Activated CD4-positive, alpha-beta memory T cell treated with anti-CD3 and anti-CD28 coated beads, Interleukin-2, amount 10 ng/mL, durations not matched to agents 7 days and 5 days (primary cell): ENCODE data around the gene ERF. TPM values are rescaled to one million over a fixed set of nuclear protein-coding genes. Genes with fewer than 3 reads are reported as not detected.
"Not testable (repeated sequence)": the region's sequence is repeated elsewhere in the genome, so short reads cannot be mapped to it uniquely, and the experiment has no call there.

Source experiments
- CTCF ChIA-PET: fragments of 350-600 bp; sonication (Branson Sonifier 250); formaldehyde crosslinking; loops from one replicate; lab custom pipeline; 2021; ENCODE audit warnings: antibody characterized with exemption, inconsistent platforms; lab: Charles Lee
- POLR2A ChIA-PET: fragments of 350-600 bp; sonication (Branson Sonifier 250); formaldehyde crosslinking; loops from one replicate; lab custom pipeline; 2021; ENCODE audit warnings: antibody characterized with exemption; lab: Charles Lee
- DNase-seq: peaks from one replicate; pipeline ENCODE4 v3.0.0-alpha.2; 2020
- H3K27ac Mint-ChIP-seq: one replicate; pipeline ENCODE4 v1.8.0; 2021; ENCODE audit warnings: mild to moderate bottlenecking, mixed read lengths
- H3K27me3 Mint-ChIP-seq: one replicate; pipeline ENCODE4 v1.8.0; 2021; ENCODE audit warnings: mixed read lengths
- H3K36me3 Mint-ChIP-seq: one replicate; pipeline ENCODE4 v1.8.0; 2021; ENCODE audit warnings: low read depth, mixed read lengths
- H3K4me1 Mint-ChIP-seq: one replicate; pipeline ENCODE4 v1.8.0; 2021; ENCODE audit warnings: mixed read lengths
- H3K4me3 Mint-ChIP-seq: one replicate; pipeline ENCODE4 v1.8.0; 2021; ENCODE audit warnings: mild to moderate bottlenecking, mixed read lengths
- H3K9me3 Mint-ChIP-seq: one replicate; pipeline ENCODE4 v1.8.0; 2021; ENCODE audit warnings: mixed read lengths
- total RNA-seq, 2 experiments: library from RNA; stranded (reverse); gene quantifications; one replicate each; pipeline ENCODE4 v1.2.3, GENCODE V29; 2021

The ERF gene
- total RNA-seq, 2 experiments from 2014 or later = 46.9 to 52.6 TPM

- ChIA-PET POLR2A (interaction anchor here (1.1 to 3.5 kb wide), 6 partner anchors 8 to 72 kb away, joined by 3 to 48 read pairs (median 18); partner anchors contain the start of gene GSK3A), CTCF (interaction anchor here (2.1 to 3.2 kb wide), 2 partner anchors 7 to 29 kb away, joined by 10 to 43 read pairs; partner anchors contain the start of gene GSK3A)
- DNase-seq = no peak
- no peak overlapping the region for H3K4me3 Mint-ChIP-seq
- peaks cover 57% of the 10 kb centered on the region for H3K4me1 Mint-ChIP-seq
- H3K36me3 Mint-ChIP-seq = peaks cover 50% of the 10 kb centered on the region
- no peaks in the 10 kb centered on the region for H3K9me3 Mint-ChIP-seq
- no peaks in the 10 kb centered on the region for H3K27me3 Mint-ChIP-seq
- H3K27ac Mint-ChIP-seq = no peak overlapping the region
Measured at GRCh38 chr19:42271861-42272534, 17.1 kb upstream of the ERF start.

- Mint-ChIP-seq H3K27ac (peak overlapping the region; percentile 99), H3K27me3 (no peaks in the 10 kb centered on the region), H3K4me1 (peaks cover 47% of the 10 kb centered on the region), H3K36me3 (peaks cover 45% of the 10 kb centered on the region), H3K4me3 (no peak overlapping the region), H3K9me3 (no peaks in the 10 kb centered on the region)
- DNase-seq = no peak
- ChIA-PET POLR2A (interaction anchor here (0.8 to 3.5 kb wide), 13 partner anchors 9 to 257 kb away, joined by 3 to 48 read pairs (median 8); partner anchors contain the start of genes CEACAM1, ERF, GSK3A and PAFAH1B3), CTCF (interaction anchor here (1.3 to 3.2 kb wide), 7 partner anchors 8 to 162 kb away, joined by 3 to 43 read pairs (median 4); partner anchors contain the start of gene GSK3A)
Measured at GRCh38 chr19:42271045-42271419, 16.1 kb upstream of the ERF start.

GRCh38 chr19:42270346-42271044 is 15.6 kb upstream of the ERF start:
- POLR2A ChIA-PET = interaction anchor here (0.8 to 3.5 kb wide), 16 partner anchors 9 to 258 kb away, joined by 3 to 48 read pairs (median 6); partner anchors contain the start of genes CEACAM1, ERF, GSK3A and PAFAH1B3
- Mint-ChIP-seq H3K36me3 (peaks cover 41% of the 10 kb centered on the region), H3K4me1 (peaks cover 44% of the 10 kb centered on the region), H3K9me3 (no peaks in the 10 kb centered on the region), H3K27me3 (no peaks in the 10 kb centered on the region), H3K4me3 (no peak overlapping the region), H3K27ac (peak overlapping the region; percentile 99)
- peak; percentile 77 for DNase-seq
- CTCF ChIA-PET = interaction anchor here (0.6 to 3.2 kb wide), 9 partner anchors 9 to 162 kb away, joined by 3 to 43 read pairs (median 4); partner anchors contain the start of gene GSK3A

DNA sequence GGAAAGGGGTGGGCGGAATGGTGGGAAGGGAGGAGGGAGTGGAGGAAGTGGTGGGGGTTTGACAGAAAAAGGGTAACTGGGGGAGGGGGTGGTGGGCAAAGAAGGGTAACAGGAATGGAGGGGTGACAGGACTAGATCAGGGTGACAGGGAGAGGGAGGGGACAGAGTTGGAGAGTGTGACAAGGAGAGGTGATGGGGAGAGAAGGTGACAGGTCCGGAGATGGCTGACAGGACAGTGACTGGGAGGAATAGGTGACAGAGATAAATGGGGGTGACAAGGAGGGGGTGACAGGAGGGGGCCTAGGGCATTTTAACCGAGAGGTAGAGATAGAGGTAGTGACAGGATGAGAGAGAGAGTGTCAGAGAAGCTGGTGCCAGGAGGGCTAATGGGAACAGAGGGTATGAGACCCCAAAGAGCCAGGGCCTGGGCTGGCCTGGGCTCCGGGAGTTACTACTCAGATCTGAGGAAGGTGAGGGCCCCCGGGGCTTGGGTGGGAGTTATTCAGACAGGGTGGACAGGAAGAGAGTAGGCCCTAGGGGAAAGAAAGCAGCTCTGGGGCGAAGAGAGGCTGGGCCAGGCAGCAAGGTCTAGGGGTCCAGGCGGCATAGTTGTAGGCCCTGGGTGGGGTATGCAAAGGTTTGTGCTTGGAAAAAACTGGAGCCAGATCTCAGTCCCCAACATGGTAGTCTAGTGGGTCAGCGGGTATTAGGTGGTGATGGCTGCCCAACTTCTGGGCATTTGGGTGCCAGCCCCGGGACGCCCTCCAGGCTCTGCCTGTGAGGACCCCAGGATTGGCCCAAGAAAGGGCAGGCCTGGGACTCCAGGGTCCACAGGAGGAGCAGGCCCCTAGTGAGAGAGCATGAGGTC is 14.8 kb upstream of the ERF start:
- no peak overlapping the region for H3K4me3 Mint-ChIP-seq
- peaks cover 35% of the 10 kb centered on the region for H3K36me3 Mint-ChIP-seq
- peak overlapping the region; percentile 99 for H3K27ac Mint-ChIP-seq
- ChIA-PET CTCF (interaction anchor here (0.6 to 3.2 kb wide), 9 partner anchors 10 to 1248 kb away, joined by 3 to 43 read pairs (median 3); partner anchors contain the start of gene GSK3A), POLR2A (interaction anchor here (1.2 to 3.5 kb wide), 16 partner anchors 8 to 258 kb away, joined by 3 to 48 read pairs (median 6); partner anchors contain the start of genes CEACAM1, ERF, GSK3A and PAFAH1B3)
- H3K9me3 Mint-ChIP-seq = no peaks in the 10 kb centered on the region
- H3K4me1 Mint-ChIP-seq = peaks cover 36% of the 10 kb centered on the region
- no peak for DNase-seq
- H3K27me3 Mint-ChIP-seq = no peaks in the 10 kb centered on the region

DNA sequence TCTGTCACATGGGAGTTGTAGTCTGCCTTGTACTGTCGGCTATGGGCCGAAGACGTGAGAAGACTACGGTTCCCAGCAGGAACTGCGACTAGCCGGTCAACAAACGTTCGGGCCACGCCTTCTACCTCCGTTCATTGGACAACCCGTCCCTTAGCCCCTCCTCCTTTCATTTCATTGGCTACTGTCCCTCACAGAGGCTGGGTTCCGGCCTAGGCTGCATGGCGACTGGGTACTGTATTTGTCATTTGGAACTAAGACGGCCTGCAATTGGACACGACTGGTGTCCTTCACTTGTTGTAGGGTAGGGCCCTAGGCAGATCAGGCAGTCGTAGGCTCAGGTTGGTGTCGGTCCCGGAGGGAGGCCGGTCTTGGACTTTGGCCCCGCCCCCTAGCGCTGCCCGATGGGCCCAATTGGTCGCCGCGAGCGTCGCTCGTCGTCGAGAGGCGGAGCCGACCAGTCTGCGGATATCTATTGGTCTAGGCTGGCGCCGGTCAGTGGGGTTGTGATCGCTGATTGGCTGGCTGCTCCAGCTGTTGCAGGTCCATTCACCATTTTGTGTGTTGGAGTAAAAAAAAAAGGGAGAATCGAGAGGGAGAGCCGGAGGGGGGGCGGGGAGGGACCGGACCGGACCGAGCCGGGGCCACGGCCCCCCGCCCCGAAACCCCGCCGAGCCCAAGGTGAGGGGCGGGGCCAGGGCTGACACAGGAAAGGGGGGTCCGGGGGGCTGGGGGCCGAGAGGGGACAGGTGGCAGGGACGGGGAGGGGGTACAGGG is 14.0 kb upstream of the ERF start, which contains the start of gene CIC:
CIC (plus strand) TSS at position 549 of the 774 bp plus-strand sequence. CDS start 2,532 bp downstream, outside the sequence.
- Mint-ChIP-seq H3K27me3 (no peaks in the 10 kb centered on the region), H3K27ac (peak within 1 kb of the TSS; percentile 99), H3K9me3 (no peaks in the 10 kb centered on the region), H3K36me3 (peaks cover 28% of the 10 kb centered on the region), H3K4me3 (no peak within 1 kb of the TSS), H3K4me1 (peaks cover 32% of the 10 kb centered on the region)
- POLR2A ChIA-PET = interaction anchor here (1.2 to 3.5 kb wide), 10 partner anchors 8 to 69 kb away, joined by 3 to 48 read pairs (median 12); partner anchors contain the start of genes ERF and GSK3A
- CTCF ChIA-PET = interaction anchor here (0.6 to 3.2 kb wide), 2 partner anchors 11 to 1249 kb away, joined by 3 to 43 read pairs; no protein-coding TSS in a partner anchor
- peak; percentile 99 for DNase-seq

- CTCF ChIA-PET = interaction anchor here (1.0 to 1.4 kb wide), 2 partner anchors 11 to 25 kb away, joined by 4 to 6 read pairs; partner anchors contain the start of gene GSK3A
- Mint-ChIP-seq H3K9me3 (no peaks in the 10 kb centered on the region), H3K4me1 (peaks cover 29% of the 10 kb centered on the region), H3K4me3 (no peak overlapping the region), H3K27me3 (no peaks in the 10 kb centered on the region), H3K36me3 (peaks cover 21% of the 10 kb centered on the region), H3K27ac (no peak overlapping the region)
- peak; percentile 99 for DNase-seq
- POLR2A ChIA-PET = interaction anchor here (0.7 to 2.7 kb wide), 6 partner anchors 10 to 49 kb away, joined by 3 to 11 read pairs (median 4); partner anchors contain the start of genes ERF, GSK3A and ZNF526
Measured at GRCh38 chr19:42268142-42268703, 13.3 kb upstream of the ERF start.

GRCh38 chr19:42267644-42268141 is 12.8 kb upstream of the ERF start:
- Mint-ChIP-seq H3K4me3 (no peak overlapping the region), H3K27me3 (peaks cover under 1% of the 10 kb centered on the region), H3K4me1 (peaks cover 29% of the 10 kb centered on the region), H3K27ac (no peak overlapping the region), H3K9me3 (no peaks in the 10 kb centered on the region), H3K36me3 (peaks cover 18% of the 10 kb centered on the region)
- CTCF ChIA-PET = interaction anchor here (1.0 to 1.4 kb wide), 2 partner anchors 11 to 25 kb away, joined by 4 to 6 read pairs; partner anchors contain the start of gene GSK3A
- POLR2A ChIA-PET = interaction anchor here (0.7 to 2.7 kb wide), 6 partner anchors 11 to 48 kb away, joined by 3 to 11 read pairs (median 4); partner anchors contain the start of genes ERF, GSK3A and ZNF526
- no peak for DNase-seq

- not testable (repeated sequence) for H3K4me3 Mint-ChIP-seq, H3K9me3 Mint-ChIP-seq, H3K27me3 Mint-ChIP-seq, DNase-seq
- Mint-ChIP-seq H3K4me1 (peaks cover 29% of the 10 kb centered on the region), H3K36me3 (peaks cover 17% of the 10 kb centered on the region), H3K27ac (peak overlapping the region; percentile 24)
- POLR2A ChIA-PET = interaction anchor here (0.7 to 2.7 kb wide), 6 partner anchors 11 to 47 kb away, joined by 3 to 11 read pairs (median 4); partner anchors contain the start of genes ERF, GSK3A and ZNF526
- CTCF ChIA-PET = interaction anchor here (1.0 to 1.4 kb wide), 3 partner anchors 9 to 24 kb away, joined by 3 to 6 read pairs (median 4); partner anchors contain the start of gene GSK3A
Measured at GRCh38 chr19:42266928-42267603, 12.1 kb upstream of the ERF start.

GRCh38 chr19:42266105-42266504 is 11.2 kb upstream of the ERF start:
- peaks cover 11% of the 10 kb centered on the region for H3K36me3 Mint-ChIP-seq

DNA sequence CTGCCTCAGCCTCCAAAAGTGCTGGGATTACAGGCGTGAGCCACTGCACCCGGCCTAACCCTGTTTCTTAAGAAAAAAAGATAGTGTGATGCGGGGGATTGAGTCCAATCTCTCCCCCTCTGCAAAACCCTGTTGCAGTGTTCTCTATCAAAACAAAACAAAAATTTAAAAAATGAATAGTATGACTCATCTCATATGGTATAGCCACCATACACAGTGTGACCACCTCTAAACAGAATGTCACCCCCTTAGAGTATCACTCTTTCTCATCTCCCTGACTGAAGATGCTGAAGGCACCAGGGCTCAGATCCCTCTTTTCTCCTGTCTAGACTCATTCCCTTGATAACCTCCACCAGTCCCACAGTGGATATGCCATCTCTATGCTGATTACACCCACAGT is 6.8 kb upstream of the ERF start:
- Mint-ChIP-seq H3K36me3 (no peaks in the 10 kb centered on the region), H3K4me3 (no peak overlapping the region), H3K9me3 (no peaks in the 10 kb centered on the region), H3K27me3 (peaks cover 8% of the 10 kb centered on the region), H3K4me1 (peaks cover under 1% of the 10 kb centered on the region), H3K27ac (no peak overlapping the region)
- DNase-seq = no peak
- ChIA-PET CTCF (no interaction called here), POLR2A (interaction anchor here (1.2 kb wide), 1 partner anchor 8 kb away, joined by 3 read pairs; the partner anchor contains the start of gene CIC)

More at GRCh38 chr19:42266105-42266504, 11.2 kb upstream of the ERF start:
- H3K4me1 Mint-ChIP-seq = peaks cover 23% of the 10 kb centered on the region
- ChIA-PET CTCF (interaction anchor here (1.2 kb wide), 1 partner anchor 8 kb away, joined by 3 read pairs; no protein-coding TSS in a partner anchor), POLR2A (interaction anchor here (2.7 kb wide), 1 partner anchor 10 kb away, joined by 11 read pairs; the partner anchor contains the start of gene ERF)
- not testable (repeated sequence) for H3K4me3 Mint-ChIP-seq, H3K27ac Mint-ChIP-seq, H3K27me3 Mint-ChIP-seq, H3K9me3 Mint-ChIP-seq, DNase-seq
